Thyroid gland (tissue), 4 donors: ENCODE data around the gene ALOX15B.

Experiments used
- CTCF ChIP-seq, 6 experiments: fragments of 200-600 bp in 3 of 6; fragments of 450-650 bp in 3 of 6; sonication (generic) in 3 of 6; IDR thresholded peaks; one replicate each; pipeline ENCODE4 v1.5.1; 2016 to 2019; ENCODE audit warnings: antibody characterized with exemption in 6 of 6, mild to moderate bottlenecking in 2 of 6, inconsistent platforms in 1 of 6, moderate library complexity in 1 of 6
- POLR2A ChIP-seq, 2 donors: fragments of 450-650 bp; IDR thresholded peaks; one replicate each; pipeline ENCODE4 v1.6.1; 2017; ENCODE audit warnings: antibody characterized with exemption in 2 of 2, mild to moderate bottlenecking in 2 of 2, moderate library complexity in 1 of 2

GRCh38 chr17:8056976-8057625, 18.2 kb downstream of the ALOX15B start:
- TF ChIP-seq CTCF (IDR thresholded peaks at IDR 0.05), result no peak
- no peak for TF ChIP-seq POLR2A (IDR thresholded peaks at IDR 0.05)
